H7 (cell line): ENCODE results near the gene CA14. TPM values are rescaled to one million over a fixed set of nuclear protein-coding genes. Genes with fewer than 3 reads are reported as not detected.
A peak's percentile ranks its signal among the peaks of the same experiment; 100 is the strongest.
"Not testable (repeated sequence)": the region's sequence is repeated elsewhere in the genome, so short reads cannot be mapped to it uniquely, and the experiment has no call there.

ENCODE experiments used
- DNase-seq: peaks from one replicate; pipeline ENCODE4 v3.0.0; 2012
- H3K27me3 ChIP-seq: 2 replicates; pipeline ENCODE4 v1.6.0; 2011; ENCODE audit warnings: mild to moderate bottlenecking, low read length; ENCODE audit not compliant: control insufficient read depth, insufficient read depth
- H3K36me3 ChIP-seq: replicated peaks from 2 replicates; pipeline ENCODE4 v1.5.1; 2011; ENCODE audit warnings: low read length; ENCODE audit not compliant: control insufficient read depth, insufficient read depth
- H3K4me3 ChIP-seq: 2 replicates; pipeline ENCODE4 v1.5.1; 2011; ENCODE audit warnings: low read depth, mild to moderate bottlenecking, control low read depth, low read length, moderate library complexity; ENCODE audit not compliant: insufficient read depth
- total RNA-seq: library from RNA; depleted of rRNA; stranded (reverse); fragments of >200 nt; shearing (Covaris generic); gene quantifications from 2 replicates; pipeline ENCODE4 v1.2.3, GENCODE V29; 2014

CA14 gene
- total RNA-seq, 1 experiment from 2014 or later = 75.4 TPM

- DNase-seq, H3K36me3 ChIP-seq, H3K27me3 ChIP-seq, H3K4me3 ChIP-seq: not testable (repeated sequence)
Observed at GRCh38 chr1:150232921-150233320, 24.7 kb upstream of the CA14 start.

- Histone ChIP-seq H3K36me3 (no peaks in the 10 kb centered on the region; the same call in none of the 2 replicates), H3K4me3 (peak overlapping the region; percentile 94)
- DNase-seq = no peak
Observed at GRCh38 chr1:150233359-150234308, 23.9 kb upstream of the CA14 start.

GRCh38 chr1:150234309-150234565, 23.3 kb upstream of the CA14 start:
- peak overlapping the region; percentile 94 for H3K4me3 ChIP-seq
- H3K27me3 ChIP-seq = no peaks in the 10 kb centered on the region
- no peak for DNase-seq
- no peaks in the 10 kb centered on the region; the same call in none of the 2 replicates for H3K36me3 ChIP-seq

More at GRCh38 chr1:150233359-150234308, 23.9 kb upstream of the CA14 start:
- H3K27me3 ChIP-seq = no peaks in the 10 kb centered on the region

- Histone ChIP-seq H3K36me3 (no peaks in the 10 kb centered on the region; the same call in none of the 2 replicates), H3K4me3 (peak overlapping the region; percentile 94), H3K27me3 (no peaks in the 10 kb centered on the region)
- DNase-seq = peak; percentile 90
Observed at GRCh38 chr1:150234566-150235293, 22.8 kb upstream of the CA14 start.

- Histone ChIP-seq H3K36me3 (no peaks in the 10 kb centered on the region; the same call in 1 of the 2 replicates), H3K4me3 (peak overlapping the region; percentile 94), H3K27me3 (no peaks in the 10 kb centered on the region)
- DNase-seq = peak; percentile 67
Observed at GRCh38 chr1:150235294-150235851, 22.2 kb upstream of the CA14 start.

- Histone ChIP-seq H3K4me3 (peak within 1 kb of the TSS; percentile 94), H3K27me3 (no peaks in the 10 kb centered on the region), H3K36me3 (no peaks in the 10 kb centered on the region; the same call in 1 of the 2 replicates)
- DNase-seq = peak; percentile 95
Observed at GRCh38 chr1:150235852-150236613, 21.5 kb upstream of the CA14 start, which contains the start of gene ANP32E. ANP32E (minus strand) TSS chr1:150236112; CDS start chr1:150235786, 326 bp downstream.

- Histone ChIP-seq H3K36me3 (no peaks in the 10 kb centered on the region), H3K27me3 (no peaks in the 10 kb centered on the region), H3K4me3 (peak overlapping the region; percentile 50)
- no peak for DNase-seq
Observed at GRCh38 chr1:150236614-150237100, 20.9 kb upstream of the CA14 start.

GRCh38 chr1:150237176-150237575, 20.4 kb upstream of the CA14 start:
- DNase-seq, H3K4me3 ChIP-seq, H3K27me3 ChIP-seq, H3K36me3 ChIP-seq: not testable (repeated sequence)

- DNase-seq = no peak
- Histone ChIP-seq H3K27me3 (no peaks in the 10 kb centered on the region), H3K4me3 (no peak overlapping the region), H3K36me3 (no peaks in the 10 kb centered on the region)
Observed at GRCh38 chr1:150237746-150238145, 19.8 kb upstream of the CA14 start.

GRCh38 chr1:150243003-150243402, 14.6 kb upstream of the CA14 start:
- DNase-seq = no peak
- Histone ChIP-seq H3K27me3 (no peaks in the 10 kb centered on the region), H3K4me3 (no peak overlapping the region), H3K36me3 (no peaks in the 10 kb centered on the region)

GRCh38 chr1:150249936-150250335, 7.6 kb upstream of the CA14 start:
- Histone ChIP-seq H3K27me3 (no peaks in the 10 kb centered on the region), H3K36me3 (no peaks in the 10 kb centered on the region), H3K4me3 (no peak overlapping the region)
- DNase-seq = no peak

- DNase-seq = no peak
- 0 out of 2 replicates have a peak overlapping the region, but pooled peaks have one; percentile 1 for H3K4me3 ChIP-seq
- H3K36me3 ChIP-seq = peaks cover 3% of the 10 kb centered on the region
- no peaks in the 10 kb centered on the region for H3K27me3 ChIP-seq
Observed at GRCh38 chr1:150256198-150256553, 1.4 kb upstream of the CA14 start.

GRCh38 chr1:150256554-150257341, 826 bp upstream of the CA14 start:
- Histone ChIP-seq H3K4me3 (peak overlapping the region; percentile 79), H3K36me3 (peaks cover 8% of the 10 kb centered on the region), H3K27me3 (no peaks in the 10 kb centered on the region)
- peak; percentile 63 for DNase-seq
